Measurements from ENCODE around the gene SLIT3.

- TF ChIP-seq ZNF8 (CRISPR knock-in tag; IDR thresholded peaks at IDR 0.05) (no peak), ZFP3 (CRISPR knock-in tag; IDR thresholded peaks at IDR 0.05) (no peak), ARNTL (CRISPR knock-in tag; IDR thresholded peaks at IDR 0.05; ENCODE audit: borderline replicate concordance, low read depth) (no peak), RARB (CRISPR knock-in tag; IDR thresholded peaks at IDR 0.05) (no peak), ZC3H10 (CRISPR knock-in tag; IDR thresholded peaks at IDR 0.05) (no peak), POU6F1 (CRISPR knock-in tag; IDR thresholded peaks at IDR 0.05; ENCODE audit: borderline replicate concordance, low read depth) (no peak), PATZ1 (CRISPR knock-in tag; IDR thresholded peaks at IDR 0.05; ENCODE audit: borderline replicate concordance) (no peak)
Measured at GRCh38 chr5:168770996-168771395, 529.9 kb downstream of the SLIT3 start.

All from SK-N-SH treated with all-trans-retinoic acid at 6 μM for 48 hours (cell line).